H9 (cell line): ENCODE data around the gene GLYR1. TPM values are rescaled to one million over a fixed set of nuclear protein-coding genes. Genes with fewer than 3 reads are reported as not detected.
"Not testable (repeated sequence)": the region's sequence is repeated elsewhere in the genome, so short reads cannot be mapped to it uniquely, and the experiment has no call there.

Experiments used
- DNase-seq: peaks from one replicate; pipeline ENCODE4 v3.0.0-alpha.2; 2017
- H2AFZ ChIP-seq: one replicate; pipeline ENCODE4 v1.6.1; 2013; ENCODE audit warnings: mild to moderate bottlenecking, low read length, control low read depth, moderate library complexity
- H2AK5ac ChIP-seq: 2 replicates; pipeline ENCODE4 v1.6.1; 2013; ENCODE audit warnings: low read length, control low read depth, mixed read lengths; ENCODE audit not compliant: insufficient read length
- H2BK120ac ChIP-seq: one replicate; pipeline ENCODE4 v1.6.1; 2013; ENCODE audit warnings: low read depth, mild to moderate bottlenecking, low read length, control low read depth, inconsistent platforms; ENCODE audit not compliant: poor library complexity, severe bottlenecking
- H2BK12ac ChIP-seq: 2 replicates; pipeline ENCODE4 v1.6.1; 2013; ENCODE audit warnings: low read length, control low read depth, mixed read lengths, low read depth; ENCODE audit not compliant: insufficient read length
- H2BK15ac ChIP-seq: 2 replicates; pipeline ENCODE4 v1.6.1; 2013; ENCODE audit warnings: low read depth, low read length, control low read depth
- H2BK20ac ChIP-seq: one replicate; pipeline ENCODE4 v1.6.1; 2013; ENCODE audit warnings: low read depth, mild to moderate bottlenecking, low read length, control low read depth, inconsistent platforms; ENCODE audit not compliant: poor library complexity, severe bottlenecking
- H2BK5ac ChIP-seq: 2 replicates; pipeline ENCODE4 v1.6.1; 2013; ENCODE audit warnings: low read length, control low read depth, mixed read lengths; ENCODE audit not compliant: insufficient read length
- H3K14ac ChIP-seq: 2 replicates; pipeline ENCODE4 v1.6.1; 2013; ENCODE audit warnings: low read length, control low read depth; ENCODE audit not compliant: insufficient read depth
- H3K18ac ChIP-seq: 2 replicates; pipeline ENCODE4 v1.6.1; 2013; ENCODE audit warnings: low read depth, mild to moderate bottlenecking, mixed read lengths, low read length, control low read depth; ENCODE audit not compliant: insufficient read length
- H3K23ac ChIP-seq: 2 replicates; pipeline ENCODE4 v1.6.1; 2013; ENCODE audit warnings: low read length, control low read depth, mixed read lengths, low read depth; ENCODE audit not compliant: insufficient read length
- H3K23me2 ChIP-seq: 2 replicates; pipeline ENCODE4 v1.6.1; 2013; ENCODE audit warnings: low read depth, mild to moderate bottlenecking, mixed read lengths, low read length, control low read depth; ENCODE audit not compliant: insufficient read length, poor library complexity, severe bottlenecking
- H3K27ac ChIP-seq: 2 replicates; pipeline ENCODE4 v1.5.1; 2013; ENCODE audit warnings: low read length, control low read depth, mixed read lengths, low read depth; ENCODE audit not compliant: insufficient read length
- H3K27me3 ChIP-seq: 2 replicates; pipeline ENCODE4 v1.6.1; 2013; ENCODE audit warnings: low read length, control low read depth, inconsistent platforms; ENCODE audit not compliant: insufficient read depth
- H3K4ac ChIP-seq: 2 replicates; pipeline ENCODE4 v1.6.1; 2013; ENCODE audit warnings: low read depth, mild to moderate bottlenecking, control low read depth, inconsistent platforms, low read length, moderate library complexity
- H3K4me1 ChIP-seq: 2 replicates; pipeline ENCODE4 v1.6.1; 2013; ENCODE audit warnings: low read length, control low read depth, inconsistent platforms; ENCODE audit not compliant: insufficient read depth
- H3K4me2 ChIP-seq: 2 replicates; pipeline ENCODE4 v1.6.1; 2013; ENCODE audit warnings: low read length, control low read depth, mixed read lengths; ENCODE audit not compliant: insufficient read length, insufficient read depth
- H3K56ac ChIP-seq: 2 replicates; pipeline ENCODE4 v1.6.1; 2013; ENCODE audit warnings: low read depth, mild to moderate bottlenecking, mixed read lengths, low read length, control low read depth; ENCODE audit not compliant: insufficient read length
- H3K79me1 ChIP-seq: 2 replicates; pipeline ENCODE4 v1.6.1; 2013; ENCODE audit warnings: low read depth, mild to moderate bottlenecking, moderate library complexity, low read length, control low read depth, inconsistent platforms; ENCODE audit not compliant: insufficient read depth, poor library complexity, severe bottlenecking
- H3K79me2 ChIP-seq: 2 replicates; pipeline ENCODE4 v1.6.1; 2013; ENCODE audit warnings: low read length, control low read depth, inconsistent platforms; ENCODE audit not compliant: insufficient read depth
- H3K9ac ChIP-seq: 2 replicates; pipeline ENCODE4 v1.6.1; 2013; ENCODE audit warnings: low read length, control low read depth, mixed read lengths; ENCODE audit not compliant: insufficient read length; ENCODE audit errors: extremely low read depth
- H3K9me3 ChIP-seq: one replicate; pipeline ENCODE4 v1.6.1; 2013; ENCODE audit warnings: low read depth, low read length, inconsistent platforms; ENCODE audit not compliant: control insufficient read depth
- H3T11ph ChIP-seq: one replicate; pipeline ENCODE4 v1.6.1; 2013; ENCODE audit warnings: mild to moderate bottlenecking, low read length, control low read depth, inconsistent platforms
- H4K20me1 ChIP-seq: one replicate; pipeline ENCODE4 v1.6.1; 2013; ENCODE audit not compliant: control insufficient read depth, insufficient read length, insufficient read depth
- H4K5ac ChIP-seq: 2 replicates; pipeline ENCODE4 v1.6.1; 2013; ENCODE audit warnings: low read depth, mild to moderate bottlenecking, mixed read lengths, low read length, control low read depth; ENCODE audit not compliant: insufficient read length
- H4K8ac ChIP-seq: replicated peaks from 2 replicates; pipeline ENCODE4 v1.6.1; 2013; ENCODE audit warnings: low read length, control low read depth, mixed read lengths, low read depth; ENCODE audit not compliant: insufficient read length
- H4K91ac ChIP-seq: 2 replicates; pipeline ENCODE4 v1.6.1; 2013; ENCODE audit warnings: low read depth, mild to moderate bottlenecking, moderate library complexity, mixed read lengths, low read length, control low read depth; ENCODE audit not compliant: insufficient read length
- H3K27ac Mint-ChIP-seq, 3 experiments: 2 replicates in 2 of 3; 3 replicates in 1 of 3; pipeline ENCODE4 v1.8.0; 2020 to 2021; ENCODE audit warnings: mixed read lengths in 3 of 3, mild to moderate bottlenecking in 1 of 3, moderate library complexity in 1 of 3
- H3K27me3 Mint-ChIP-seq: 2 replicates; pipeline ENCODE4 v1.8.0; 2021; ENCODE audit warnings: low read depth, mild to moderate bottlenecking, moderate library complexity, mixed read lengths
- H3K36me3 Mint-ChIP-seq, 3 experiments: 2 replicates in 2 of 3; 3 replicates in 1 of 3; pipeline ENCODE4 v1.8.0; 2020 to 2021; ENCODE audit warnings: low read depth in 3 of 3, mixed read lengths in 3 of 3; ENCODE audit not compliant: insufficient read depth in 1 of 3
- H3K4me1 Mint-ChIP-seq, 2 experiments: 2 replicates each; pipeline ENCODE4 v1.8.0; 2020; ENCODE audit warnings: mixed read lengths in 2 of 2
- H3K4me3 Mint-ChIP-seq, 2 experiments: 2 replicates in 1 of 2; 3 replicates in 1 of 2; pipeline ENCODE4 v1.8.0; 2020 to 2021; ENCODE audit warnings: mild to moderate bottlenecking in 2 of 2, mixed read lengths in 2 of 2, moderate library complexity in 1 of 2
- H3K9me3 Mint-ChIP-seq, 2 experiments: 2 replicates in 1 of 2; 3 replicates in 1 of 2; pipeline ENCODE4 v1.8.0; 2020; ENCODE audit warnings: mild to moderate bottlenecking in 2 of 2, mixed read lengths in 2 of 2, moderate library complexity in 1 of 2
- CTCF ChIP-seq: fragments of 200-600 bp; sonication (generic); conservative IDR thresholded peaks from 3 replicates; pipeline ENCODE4 v1.8.0; 2021; ENCODE audit warnings: antibody characterized with exemption, mild to moderate bottlenecking
- WGBS: extraction: QIAGEN DNeasy Blood & Tissue Kit; methylation state at CpG from one replicate; pipeline ENCODE4 v1.1.7; 2013; ENCODE audit warnings: missing lambda C conversion rate, low lambda C conversion rate, mixed read lengths; ENCODE audit not compliant: insufficient read length; ENCODE audit errors: extremely low coverage; 5-methylcytosine and 5-hydroxymethylcytosine counted together
- long read RNA-seq: library from polyadenylated mRNA; unstranded; transcript quantifications from one replicate; pipeline ENCODE4 v2.0.0, GENCODE V29; 2020
- total RNA-seq: library from RNA; stranded (reverse); gene quantifications from 2 replicates; pipeline ENCODE4 v1.2.1, GENCODE V29; 2021

GLYR1 gene
- total RNA-seq, result 114 TPM in 2 replicates
- long read RNA-seq, transcript GLYR1-212 (16 exons, 1,831 nt), result minor isoform, 17 of 259 reads
- long read RNA-seq, transcript GLYR1-201 (16 exons, 3,772 nt), result major isoform, 95 of 259 reads
- long read RNA-seq, partial matches to known transcripts, result 53 of 259 reads
- long read RNA-seq, other reads (novel, unspliced or antisense), result 90 of 259 reads

GRCh38 chr16:4846901-4847773 is at the start of gene GLYR1, which contains the start of gene UBN1:
GLYR1 (minus strand) TSS chr16:4847288; CDS start chr16:4847265, 23 bp downstream.
UBN1 (plus strand) TSS chr16:4847481; CDS start chr16:4852918, 5,437 bp downstream.
- peaks cover 11% of the 10 kb centered on the region for H3K79me1 ChIP-seq
- H4K20me1 ChIP-seq, result no peaks in the 10 kb centered on the region
- no peak within 1 kb of the TSS for H2AFZ ChIP-seq
- TF ChIP-seq CTCF, result no peak
- DNase-seq, result peak; percentile 98
- H3K9me3 ChIP-seq, result no peaks in the 10 kb centered on the region
- no CpG with 5 or more reads among the region's 126 CpGs for WGBS
- Mint-ChIP-seq H3K9me3 (no peaks in the 10 kb centered on the region), H3K4me3 (peak within 1 kb of the TSS; percentile 82 to 93), H3K27me3 (no peaks in the 10 kb centered on the region), H3K27ac (peak within 1 kb of the TSS; percentile 72 to 95 (median 92); a peak in 6 of 7 replicates), H3K36me3 (peaks cover 20 to 41% (median 39%) of the 10 kb centered on the region in 3 experiments), H3K4me1 (peaks cover 23 to 31% of the 10 kb centered on the region in 2 experiments)
- H3K56ac ChIP-seq, result no peak within 1 kb of the TSS
- peak within 1 kb of the TSS; percentile 98 for H3K4me2 ChIP-seq
- H3K23me2 ChIP-seq, result peaks cover 17% of the 10 kb centered on the region
- H3K9ac ChIP-seq, result peak within 1 kb of the TSS; percentile 76
- H3K4ac ChIP-seq, result no peak within 1 kb of the TSS
- no peak within 1 kb of the TSS for H2AK5ac ChIP-seq
- H3K4me1 ChIP-seq, result peaks cover 3% of the 10 kb centered on the region
- H4K91ac ChIP-seq, result no peak within 1 kb of the TSS
- H3K14ac ChIP-seq, result peak within 1 kb of the TSS; percentile 76; the same call in 1 of the 2 replicates
- no peak within 1 kb of the TSS for H3T11ph ChIP-seq
- H3K23ac ChIP-seq, result no peak within 1 kb of the TSS
- no peaks in the 10 kb centered on the region for H3K27me3 ChIP-seq
- no peak within 1 kb of the TSS for H4K8ac ChIP-seq
- no peak within 1 kb of the TSS for H4K5ac ChIP-seq
- no peak within 1 kb of the TSS for H2BK12ac ChIP-seq
- H3K27ac ChIP-seq, result no peak within 1 kb of the TSS
- no peak within 1 kb of the TSS for H2BK15ac ChIP-seq
- H3K18ac ChIP-seq, result no peak within 1 kb of the TSS
- no peak within 1 kb of the TSS for H2BK120ac ChIP-seq
- no peak within 1 kb of the TSS for H2BK20ac ChIP-seq
- no peak within 1 kb of the TSS for H2BK5ac ChIP-seq
- H3K79me2 ChIP-seq, result peaks cover 30% of the 10 kb centered on the region

DNA sequence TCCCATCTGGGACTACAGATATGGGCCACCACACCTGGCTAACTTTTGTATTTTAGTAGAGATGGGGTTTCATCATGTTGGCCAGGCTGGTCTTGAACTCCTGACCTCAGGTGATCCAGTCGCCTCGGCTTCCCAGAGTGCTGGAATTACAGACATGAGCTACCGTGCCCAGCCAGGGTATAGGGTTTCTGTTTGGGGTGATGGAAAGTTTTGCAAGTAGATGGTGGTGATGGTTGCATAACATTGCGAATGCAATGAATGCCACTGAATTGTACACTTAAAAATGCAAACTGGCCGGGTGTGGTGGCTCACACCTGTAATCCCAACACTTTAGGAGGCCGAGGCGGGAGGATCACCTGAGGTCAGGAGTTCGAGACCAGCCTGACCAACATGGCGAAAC is 49.7 kb upstream of the GLYR1 start:
- not testable (repeated sequence) for H3K27ac ChIP-seq, H3K56ac ChIP-seq, H3K9me3 ChIP-seq, H2BK15ac ChIP-seq, DNase-seq, H3K4me3 Mint-ChIP-seq, H3K9me3 Mint-ChIP-seq, H3K79me1 ChIP-seq, H4K8ac ChIP-seq, H4K91ac ChIP-seq, H3K27me3 ChIP-seq, H3K9ac ChIP-seq, H3K27ac Mint-ChIP-seq, H2BK20ac ChIP-seq, H2AK5ac ChIP-seq, H3K23ac ChIP-seq, H3K4me2 ChIP-seq, H3K4ac ChIP-seq, H4K20me1 ChIP-seq, H3K27me3 Mint-ChIP-seq, H2AFZ ChIP-seq, H3K4me1 ChIP-seq, H3K23me2 ChIP-seq, H3K4me1 Mint-ChIP-seq, H2BK120ac ChIP-seq, H3K14ac ChIP-seq, H3K79me2 ChIP-seq, H2BK5ac ChIP-seq, H3K18ac ChIP-seq, H3T11ph ChIP-seq, H4K5ac ChIP-seq, H2BK12ac ChIP-seq
- WGBS, result no CpG with 5 or more reads among the region's 9 CpGs
- peaks cover 8 to 62% (median 54%) of the 10 kb centered on the region in 3 experiments for H3K36me3 Mint-ChIP-seq
